Aorta (tissue), 5 donors: ENCODE data around the gene KCNB1. TPM values are rescaled to one million over a fixed set of nuclear protein-coding genes. Genes with fewer than 3 reads are reported as not detected.
"Not testable (repeated sequence)": the region's sequence is repeated elsewhere in the genome, so short reads cannot be mapped to it uniquely, and the experiment has no call there.

Source experiments
- ATAC-seq: fragments of 200-7000 bp; cut with Tn5 transposase; one replicate; pipeline ENCODE4 v1.9.1; 2022; ENCODE audit warnings: moderate library complexity; ENCODE audit not compliant: low FRiP score
- DNase-seq, 2 donors: peaks; one replicate each; pipeline ENCODE4 v3.0.0-alpha.2; 2020
- H3K27ac ChIP-seq, 2 donors: one replicate each; pipeline ENCODE4 v1.5.1; 2013; ENCODE audit warnings: low read length in 2 of 2, mild to moderate bottlenecking in 2 of 2, moderate library complexity in 2 of 2, control low read depth in 1 of 2, inconsistent platforms in 1 of 2, low read depth in 1 of 2
- H3K27me3 ChIP-seq, 2 donors: one replicate each; pipeline ENCODE4 v1.6.1; 2013; ENCODE audit warnings: control low read depth in 1 of 2, low read length in 1 of 2, mild to moderate bottlenecking in 1 of 2, moderate library complexity in 1 of 2; ENCODE audit not compliant: insufficient read depth in 2 of 2, control insufficient read depth in 1 of 2
- H3K36me3 ChIP-seq, 2 donors: one replicate each; pipeline ENCODE4 v1.6.1; 2013; ENCODE audit warnings: control low read depth in 1 of 2, low read length in 1 of 2, mild to moderate bottlenecking in 1 of 2; ENCODE audit not compliant: insufficient read depth in 2 of 2, control insufficient read depth in 1 of 2
- H3K4me1 ChIP-seq, 2 donors: one replicate each; pipeline ENCODE4 v1.6.1; 2013; ENCODE audit warnings: low read length in 2 of 2, control low read depth in 1 of 2, mild to moderate bottlenecking in 1 of 2, moderate library complexity in 1 of 2; ENCODE audit not compliant: insufficient read depth in 2 of 2, control insufficient read depth in 1 of 2
- H3K4me3 ChIP-seq, 2 donors: one replicate each; pipeline ENCODE4 v1.5.1; 2013; ENCODE audit warnings: low read length in 2 of 2, control low read depth in 1 of 2, mild to moderate bottlenecking in 1 of 2
- H3K9me3 ChIP-seq: one replicate; pipeline ENCODE4 v1.6.1; 2013; ENCODE audit warnings: mild to moderate bottlenecking, low read length; ENCODE audit not compliant: control insufficient read depth
- WGBS, 2 donors: extraction: QIAGEN DNeasy Blood & Tissue Kit; methylation state at CpG; one replicate each; pipeline ENCODE4 v1.1.7; 2013; 5-methylcytosine and 5-hydroxymethylcytosine counted together
- intact Hi-C, 2 donors: fragments of 100-400 bp; cut with DNase I; formaldehyde crosslinking; loops; one replicate each; pipeline versions ENCODE4 v1.14.2 to v1.15.0; 2022
- polyA plus RNA-seq, 2 donors: library from polyadenylated mRNA; stranded (reverse); fragments of 200-250 nt; gene quantifications; one replicate each; pipeline ENCODE4 v1.2.3, GENCODE V29; 2013
- total RNA-seq, 2 donors: library from RNA; stranded (reverse); fragmentation: NEBNext Ultra II Directional; extraction: Animal tissue kit (Norgen Biotek cat#: 25700); gene quantifications; one replicate each; pipeline ENCODE4 v1.2.1, GENCODE V29; 2021
- donor health status: healthy with polysubstance abuse.
- donor health status: Bipolar disorder and iron deficiency.
- donor health status: DM: no; HTN: no; CAD: no.
- donor health status: DM: no; HTN: no; CAD: no.
- donor health status: DM: yes; HTN: yes; CAD: no.

KCNB1 gene
- total and polyA plus RNA-seq, 4 donors, result under 0.01 to 2.0 (median 0.65) TPM; not detected in 1

- H3K27ac ChIP-seq, H3K9me3 ChIP-seq, H3K4me3 ChIP-seq, ATAC-seq, intact Hi-C loops, H3K4me1 ChIP-seq, H3K27me3 ChIP-seq, DNase-seq, H3K36me3 ChIP-seq: not testable (repeated sequence)
- 81 to 84% methylated on average over 5 of the region's 5 CpGs for WGBS, 2 donors
Measured at GRCh38 chr20:49409975-49410621, 72.4 kb downstream of the KCNB1 start.

- 94 to 96% methylated on average over 13 of the region's 13 CpGs for WGBS, 2 donors
- H3K4me3 ChIP-seq, result no peak overlapping the region
- H3K27ac ChIP-seq, result no peak overlapping the region
- H3K27me3 ChIP-seq, result no peaks in the 10 kb centered on the region
- intact Hi-C loops, result no loop called here
- no peak for DNase-seq
- no peaks in the 10 kb centered on the region for H3K9me3 ChIP-seq
- no peaks in the 10 kb centered on the region for H3K36me3 ChIP-seq
- H3K4me1 ChIP-seq, result no peaks in the 10 kb centered on the region
- ATAC-seq, result no peak
Measured at GRCh38 chr20:49409302-49409974, 73.0 kb downstream of the KCNB1 start.

DNA sequence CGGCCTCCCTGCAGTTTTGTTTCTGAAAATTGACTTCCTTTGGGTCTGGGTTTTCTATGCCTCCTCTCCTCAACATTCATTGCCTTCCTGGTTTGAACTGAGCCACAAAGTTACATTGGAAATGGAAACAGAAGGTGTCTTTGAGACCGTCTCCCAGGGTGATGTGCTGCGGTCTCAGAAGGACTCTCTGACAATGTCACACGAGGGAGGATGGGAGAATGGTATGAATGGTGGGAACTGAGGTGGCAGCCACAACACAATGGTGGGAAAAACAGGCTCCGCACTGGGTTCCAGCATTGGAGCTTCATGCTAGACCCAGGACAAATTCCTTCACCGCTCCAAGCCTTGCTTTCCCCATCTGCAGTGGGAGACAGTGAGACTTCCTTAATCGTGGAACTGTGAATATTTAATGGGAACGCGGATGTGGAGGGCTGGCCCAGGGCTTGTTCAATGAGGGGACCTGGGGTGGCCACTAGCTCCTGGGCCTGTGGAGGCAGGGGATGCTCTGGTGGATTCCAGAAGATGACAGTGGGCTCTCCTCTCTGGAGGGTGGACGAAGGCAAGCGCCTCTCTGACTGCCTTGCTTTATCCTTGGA lies 73.9 kb downstream of the KCNB1 start:
- H3K27ac ChIP-seq, result no peak overlapping the region
- no peaks in the 10 kb centered on the region for H3K9me3 ChIP-seq
- 96% methylated on average over 11 of the region's 11 CpGs for WGBS, 2 donors
- no peak overlapping the region for H3K4me3 ChIP-seq
- intact Hi-C loops, result no loop called here
- H3K27me3 ChIP-seq, result no peaks in the 10 kb centered on the region
- no peaks in the 10 kb centered on the region for H3K36me3 ChIP-seq
- no peak for DNase-seq
- no peaks in the 10 kb centered on the region for H3K4me1 ChIP-seq
- ATAC-seq, result no peak

DNA sequence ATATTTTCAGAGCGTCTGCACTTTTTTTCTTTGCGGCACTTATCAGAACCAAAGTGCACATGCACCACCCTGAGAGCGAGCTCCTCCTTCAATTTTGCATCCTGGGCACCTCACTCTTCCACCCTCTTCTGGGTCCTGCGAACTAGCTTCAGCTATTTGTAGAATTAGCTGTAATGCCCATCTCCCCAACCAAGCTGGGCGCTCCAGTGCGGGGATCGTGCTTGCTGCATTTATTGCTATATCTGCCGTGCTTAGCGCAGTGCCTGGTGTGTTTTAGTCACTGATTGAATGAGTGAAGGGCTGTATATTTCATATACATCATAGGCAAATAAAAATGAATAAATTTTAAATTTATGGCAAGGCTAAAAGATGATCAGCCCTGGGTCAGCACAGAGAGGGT lies 75.8 kb downstream of the KCNB1 start:
- H3K27ac ChIP-seq, result no peak overlapping the region
- DNase-seq, result no peak
- no peaks in the 10 kb centered on the region for H3K4me1 ChIP-seq
- no peak overlapping the region for H3K4me3 ChIP-seq
- intact Hi-C loops, result no loop called here
- no peaks in the 10 kb centered on the region for H3K9me3 ChIP-seq
- H3K36me3 ChIP-seq, result no peaks in the 10 kb centered on the region
- no peak for ATAC-seq
- 87 to 92% methylated on average over 9 of the region's 9 CpGs for WGBS, 2 donors
- H3K27me3 ChIP-seq, result no peaks in the 10 kb centered on the region

- H3K9me3 ChIP-seq, result no peaks in the 10 kb centered on the region
- no peaks in the 10 kb centered on the region for H3K36me3 ChIP-seq
- ATAC-seq (no peak), DNase-seq (no peak)
- H3K27ac ChIP-seq, result no peak overlapping the region
- 81 to 91% methylated on average over 5 of the region's 5 CpGs for WGBS, 2 donors
- no peaks in the 10 kb centered on the region for H3K4me1 ChIP-seq
- H3K27me3 ChIP-seq, result no peaks in the 10 kb centered on the region
- H3K4me3 ChIP-seq, result no peak overlapping the region
- intact Hi-C loops, result no loop called here
Measured at GRCh38 chr20:49405696-49406095, 76.8 kb downstream of the KCNB1 start.

DNA sequence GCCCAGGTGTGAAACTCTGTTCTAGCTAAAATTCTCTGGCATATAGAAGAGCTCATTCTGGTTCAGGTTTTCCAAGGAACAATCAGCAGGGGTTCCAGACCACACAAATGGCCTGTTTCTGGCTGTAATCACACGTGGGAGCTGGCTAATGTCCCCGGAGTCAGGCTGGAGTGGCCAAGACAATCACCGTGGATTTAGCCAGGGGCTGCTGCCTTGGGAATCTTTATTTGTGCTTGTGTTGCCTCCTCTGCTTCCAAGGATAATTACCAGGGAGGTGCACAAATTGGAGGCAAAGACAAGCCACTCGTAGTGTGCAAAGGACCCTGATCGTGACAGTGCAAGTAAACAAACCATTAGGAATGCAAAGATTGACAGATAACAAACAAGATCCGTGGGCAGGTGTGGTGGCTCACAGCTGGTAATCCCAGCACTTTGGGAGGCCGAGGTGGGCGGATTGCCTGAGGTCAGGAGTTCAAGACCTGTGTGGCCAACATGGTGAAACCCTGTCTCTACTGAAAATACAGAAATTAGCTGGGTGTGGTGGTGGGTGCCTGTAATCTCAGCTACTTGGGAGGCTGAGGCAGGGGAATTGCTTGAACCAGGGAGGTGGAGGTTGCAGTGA lies 77.3 kb downstream of the KCNB1 start:
- ATAC-seq (no peak), DNase-seq (no peak)
- Histone ChIP-seq H3K9me3 (no peaks in the 10 kb centered on the region), H3K4me1 (no peaks in the 10 kb centered on the region), H3K4me3 (no peak overlapping the region), H3K36me3 (no peaks in the 10 kb centered on the region), H3K27me3 (no peaks in the 10 kb centered on the region), H3K27ac (no peak overlapping the region)
- 35 to 38% methylated on average over 8 of the region's 8 CpGs for WGBS, 2 donors
- intact Hi-C loops, result no loop called here

DNA sequence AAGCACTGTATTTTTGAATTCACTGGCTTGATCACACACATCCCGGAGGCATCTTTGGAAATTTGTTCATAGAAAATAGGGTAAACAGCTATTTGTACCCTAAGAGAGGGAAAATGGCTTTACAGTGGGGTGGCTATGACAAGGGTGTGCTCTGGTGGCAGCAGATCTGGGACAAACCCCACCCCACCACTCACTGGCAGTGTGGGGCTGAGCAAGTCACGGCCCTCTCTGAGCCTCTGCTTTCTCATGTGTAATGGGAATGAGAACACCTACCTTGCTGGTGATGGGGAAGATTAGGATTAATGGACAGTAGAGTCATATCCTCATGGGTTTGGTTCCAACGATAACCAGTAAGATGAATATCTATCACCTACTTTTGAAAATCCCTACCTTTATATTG lies 78.0 kb downstream of the KCNB1 start:
- ATAC-seq, result no peak

DNA sequence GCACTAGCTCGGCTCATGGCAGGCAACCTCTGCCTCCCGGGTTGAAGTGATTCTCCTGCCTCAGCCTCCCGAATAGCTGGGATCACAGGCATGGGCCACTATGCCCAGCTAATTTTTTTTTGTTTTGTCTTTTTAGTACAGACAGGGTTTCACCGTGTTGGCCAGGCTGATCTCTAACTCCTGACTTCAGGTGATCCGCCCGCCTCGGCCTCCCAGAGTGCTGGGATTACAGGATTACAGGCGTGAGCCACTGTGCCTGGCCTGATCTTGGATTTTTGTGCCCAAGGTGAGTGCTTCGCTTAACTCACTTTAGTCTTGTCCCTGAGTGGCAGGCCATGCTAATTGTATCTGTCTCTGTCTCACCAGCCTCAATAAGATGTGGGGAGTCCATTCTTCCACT lies 78.6 kb downstream of the KCNB1 start:
- intact Hi-C loops, result no loop called here
- DNase-seq (no peak), ATAC-seq (no peak)
- no peaks in the 10 kb centered on the region for H3K36me3 ChIP-seq
- no peaks in the 10 kb centered on the region for H3K27me3 ChIP-seq
- H3K9me3 ChIP-seq, result no peaks in the 10 kb centered on the region
- no peaks in the 10 kb centered on the region for H3K4me1 ChIP-seq
- H3K27ac ChIP-seq, result no peak overlapping the region
- no peak overlapping the region for H3K4me3 ChIP-seq
- WGBS, 2 donors, result 87 to 95% methylated on average over 9 of the region's 9 CpGs

More for the DNA sequence above, 78.0 kb downstream of the KCNB1 start:
- intact Hi-C loops, result no loop called here
- Histone ChIP-seq H3K4me1 (no peaks in the 10 kb centered on the region), H3K27ac (no peak overlapping the region), H3K9me3 (no peaks in the 10 kb centered on the region), H3K4me3 (no peak overlapping the region), H3K27me3 (no peaks in the 10 kb centered on the region), H3K36me3 (no peaks in the 10 kb centered on the region)
- WGBS, 2 donors, result 97 to 98% methylated on average over 3 of the region's 3 CpGs
- DNase-seq, result no peak
